Measurements from ENCODE around the gene NPR3.

The NPR3 gene, protein sequence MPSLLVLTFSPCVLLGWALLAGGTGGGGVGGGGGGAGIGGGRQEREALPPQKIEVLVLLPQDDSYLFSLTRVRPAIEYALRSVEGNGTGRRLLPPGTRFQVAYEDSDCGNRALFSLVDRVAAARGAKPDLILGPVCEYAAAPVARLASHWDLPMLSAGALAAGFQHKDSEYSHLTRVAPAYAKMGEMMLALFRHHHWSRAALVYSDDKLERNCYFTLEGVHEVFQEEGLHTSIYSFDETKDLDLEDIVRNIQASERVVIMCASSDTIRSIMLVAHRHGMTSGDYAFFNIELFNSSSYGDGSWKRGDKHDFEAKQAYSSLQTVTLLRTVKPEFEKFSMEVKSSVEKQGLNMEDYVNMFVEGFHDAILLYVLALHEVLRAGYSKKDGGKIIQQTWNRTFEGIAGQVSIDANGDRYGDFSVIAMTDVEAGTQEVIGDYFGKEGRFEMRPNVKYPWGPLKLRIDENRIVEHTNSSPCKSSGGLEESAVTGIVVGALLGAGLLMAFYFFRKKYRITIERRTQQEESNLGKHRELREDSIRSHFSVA

DNA sequence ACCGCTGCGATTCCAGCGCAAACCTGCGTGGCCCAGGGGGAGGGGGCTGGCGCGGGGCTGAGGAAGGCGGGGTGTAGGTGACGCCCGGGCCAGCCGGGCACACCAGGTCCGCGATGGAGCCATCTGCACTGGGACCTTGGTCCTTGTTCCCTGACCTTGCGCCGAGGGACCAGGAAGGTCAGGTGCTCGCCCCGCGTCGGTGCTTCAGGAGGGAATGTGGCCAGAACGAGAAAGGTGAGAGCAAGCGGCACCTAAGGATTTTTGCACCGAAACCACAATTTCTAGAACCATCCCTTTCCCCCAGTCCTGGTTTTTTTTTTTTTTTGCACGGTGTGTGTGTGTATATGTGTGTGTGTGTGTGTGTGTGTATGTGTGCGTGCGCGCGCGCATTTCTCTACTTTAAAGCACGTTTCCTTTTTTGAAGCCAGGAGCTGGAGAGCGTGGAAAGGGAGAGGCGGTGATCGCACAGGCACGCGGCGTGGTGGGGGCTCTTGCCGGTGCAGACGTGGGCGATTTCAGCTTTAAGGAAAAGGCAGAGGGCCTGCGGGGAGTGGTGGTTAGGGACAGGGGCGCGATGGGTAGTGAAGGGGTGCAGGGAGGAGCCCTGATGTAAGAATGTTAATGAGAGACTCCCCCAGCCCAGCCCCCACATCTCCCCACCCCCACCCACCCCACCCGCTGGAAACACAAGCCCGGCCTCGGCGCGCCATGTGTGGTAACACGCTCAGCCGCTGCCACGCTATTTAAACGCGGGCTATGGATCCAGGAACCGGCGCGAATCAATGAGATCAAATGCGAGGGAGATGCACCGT, at the start of gene NPR3:
Gene NPR3 (plus strand): TSS at position 772 of the 812 bp plus-strand sequence. CDS start 456 bp downstream, outside the sequence.
- no peak for DNase-seq (ENCODE audit: low read depth in 4 of 4, low spot score in 1 of 4)

DNA sequence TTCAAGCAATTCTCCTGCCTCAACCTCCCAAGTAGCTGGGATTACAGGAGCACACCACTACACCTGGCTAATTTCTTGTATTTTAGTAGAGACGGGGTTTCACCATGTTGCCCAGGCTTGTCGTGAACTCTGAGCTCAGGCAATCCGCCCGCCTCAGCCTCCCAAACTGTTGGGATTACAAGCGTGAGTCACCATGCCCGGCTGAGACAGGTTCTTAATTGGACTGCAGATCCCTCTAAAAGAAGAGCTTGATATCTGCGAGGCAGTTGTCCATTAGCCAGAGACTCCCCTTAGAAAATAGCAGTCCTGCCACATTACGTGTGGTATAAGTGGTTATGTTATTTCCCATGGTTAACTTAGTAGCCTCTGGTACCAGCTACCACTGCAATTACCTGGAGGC, 46.6 kb upstream of the NPR3 start:
- no peak for DNase-seq (ENCODE audit: low read depth in 4 of 4, low spot score in 1 of 4)

DNA sequence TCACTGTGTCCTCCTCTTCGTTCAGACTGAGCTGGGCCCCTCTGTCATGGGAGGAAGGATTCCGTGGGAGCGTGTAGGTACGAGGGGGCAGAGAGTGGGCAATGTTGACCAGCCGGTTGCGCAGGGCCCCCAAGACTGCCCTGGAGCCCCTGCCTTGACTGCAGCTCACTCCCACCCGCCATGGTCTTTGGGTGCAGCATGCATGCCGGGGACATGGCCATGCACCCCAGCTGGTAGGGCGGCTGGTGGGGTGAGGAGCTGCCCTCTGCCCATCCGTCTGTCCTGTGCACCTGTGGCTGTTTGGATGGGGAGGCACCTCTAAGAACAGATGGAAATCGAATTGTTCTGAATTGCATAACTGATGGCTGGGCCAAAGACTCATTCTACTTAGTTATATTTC, 42.6 kb upstream of the NPR3 start:
- DNase-seq (ENCODE audit: low read depth in 4 of 4, low spot score in 1 of 4) = no peak

DNA sequence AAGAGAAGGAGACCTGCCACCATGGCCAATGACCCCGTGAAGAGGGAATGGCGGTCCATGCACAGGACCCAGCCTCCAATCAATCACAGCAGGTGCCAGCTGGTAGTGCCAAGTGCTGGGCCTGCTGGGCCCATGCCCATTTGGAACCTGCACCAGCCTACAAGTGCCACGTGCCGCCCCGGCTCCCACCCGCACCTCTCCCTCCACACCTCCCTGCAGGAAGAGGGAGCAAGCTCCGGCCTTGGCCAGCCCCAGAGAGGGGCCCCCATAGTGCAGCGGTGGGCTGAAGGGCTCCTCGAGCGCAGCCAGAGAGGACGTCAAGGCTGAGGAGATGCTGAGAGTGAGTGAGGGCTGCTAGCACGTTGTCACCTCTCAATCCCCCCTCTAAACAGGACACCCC, 37.8 kb upstream of the NPR3 start:
- no peak for DNase-seq (ENCODE audit: low read depth in 4 of 4, low spot score in 1 of 4)

DNA sequence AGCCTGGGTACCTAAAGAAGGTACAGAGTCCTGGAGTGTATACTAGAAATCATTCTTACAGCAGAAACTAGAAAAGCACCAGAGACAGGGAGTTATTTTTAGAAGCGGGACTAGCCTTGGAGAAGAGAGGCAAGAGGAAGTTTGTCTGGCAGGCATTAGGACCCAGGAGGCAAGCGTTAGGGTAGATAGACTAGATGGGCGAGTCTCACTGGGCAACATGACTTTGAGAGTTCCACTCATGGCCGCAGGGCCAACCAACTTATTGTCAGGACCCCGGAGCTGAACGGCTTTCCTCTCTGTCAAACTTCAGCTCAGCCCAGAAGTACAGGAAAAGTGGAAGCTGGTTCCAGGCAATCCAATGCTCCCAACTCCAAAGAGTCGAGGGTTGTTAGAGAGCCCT, 34.1 kb upstream of the NPR3 start:
- DNase-seq (ENCODE audit: low read depth in 4 of 4, low spot score in 1 of 4) = no peak

DNA sequence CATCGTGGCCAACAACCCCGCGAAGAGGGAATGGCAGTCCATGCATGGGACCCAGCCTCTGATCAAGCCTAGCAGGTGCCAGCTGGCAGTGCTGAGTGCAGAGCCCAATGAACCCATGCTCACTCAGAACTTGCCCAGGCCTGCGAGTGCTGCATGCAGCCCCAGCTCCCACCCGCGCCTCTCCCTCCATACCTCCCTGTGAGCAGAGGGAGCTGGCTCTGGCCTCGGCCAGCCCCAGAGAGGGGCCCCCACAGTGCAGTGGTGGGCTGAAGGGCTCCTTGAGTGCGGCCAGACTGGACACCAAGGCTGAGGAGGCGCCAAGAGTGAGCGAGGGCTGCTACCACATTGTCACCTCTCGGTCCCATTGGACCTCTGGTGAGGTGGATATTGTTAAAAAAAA, 32.6 kb upstream of the NPR3 start:
- DNase-seq (ENCODE audit: low read depth in 4 of 4, low spot score in 1 of 4) = no peak

DNA sequence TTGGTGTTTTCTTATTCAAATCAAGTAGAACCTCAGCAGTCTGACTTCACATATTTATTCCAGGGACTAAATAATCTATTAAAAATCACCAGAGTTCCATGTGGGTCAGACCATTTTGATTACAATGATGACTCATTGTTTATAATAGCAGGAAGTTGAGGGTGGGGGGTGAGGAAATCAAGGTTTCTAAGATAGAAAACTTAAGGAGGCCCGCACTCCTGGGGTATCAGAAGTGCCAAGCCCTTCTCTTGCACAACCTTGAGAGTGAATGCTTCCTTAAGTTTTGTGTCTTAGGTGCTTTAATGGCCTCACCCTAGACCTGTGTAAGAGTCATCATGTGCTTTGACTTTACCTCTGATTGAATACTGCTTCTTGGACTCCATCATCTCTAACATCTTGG, 31.9 kb upstream of the NPR3 start:
- DNase-seq (ENCODE audit: low read depth in 4 of 4, low spot score in 1 of 4) = no peak

DNA sequence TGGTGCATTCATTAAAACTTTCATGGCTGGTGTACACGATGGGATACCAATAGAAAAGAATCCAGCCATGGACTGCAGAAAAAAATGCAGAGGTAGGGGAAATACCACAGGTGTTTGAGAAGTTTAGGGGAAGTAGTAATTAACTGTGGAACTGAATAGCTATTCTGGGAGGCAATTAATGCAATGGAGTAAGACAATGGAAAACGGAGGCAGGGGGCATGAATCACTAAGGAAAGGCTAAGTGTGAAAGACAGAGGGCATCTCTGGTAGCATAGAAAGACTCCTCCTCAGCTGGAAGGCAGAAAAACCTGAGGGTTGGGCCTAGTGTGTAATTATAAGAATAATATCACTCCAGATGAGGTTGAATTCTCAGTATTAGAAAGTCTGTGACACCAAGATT, 30.9 kb upstream of the NPR3 start:
- DNase-seq (ENCODE audit: low read depth in 4 of 4, low spot score in 1 of 4) = no peak

DNA sequence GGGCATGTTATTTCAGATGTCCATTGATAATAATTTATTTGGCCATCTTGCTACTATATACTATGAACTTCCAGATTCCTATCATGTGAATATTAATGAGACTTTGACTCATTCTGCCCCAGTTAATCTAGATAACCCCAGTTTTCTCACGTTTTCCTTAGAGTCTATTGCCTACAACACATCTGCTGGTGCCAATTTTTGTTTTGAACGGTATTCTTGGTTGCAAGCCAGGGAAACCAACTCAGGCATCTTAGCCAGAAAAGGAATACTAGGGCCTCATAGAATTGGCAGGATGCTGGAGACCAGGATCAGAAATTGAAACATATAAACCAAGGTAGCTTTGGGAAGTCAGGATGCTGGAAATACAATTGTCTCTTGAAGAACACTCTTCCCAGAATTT, 28.0 kb upstream of the NPR3 start:
- no peak for DNase-seq (ENCODE audit: low read depth in 4 of 4, low spot score in 1 of 4)

DNA sequence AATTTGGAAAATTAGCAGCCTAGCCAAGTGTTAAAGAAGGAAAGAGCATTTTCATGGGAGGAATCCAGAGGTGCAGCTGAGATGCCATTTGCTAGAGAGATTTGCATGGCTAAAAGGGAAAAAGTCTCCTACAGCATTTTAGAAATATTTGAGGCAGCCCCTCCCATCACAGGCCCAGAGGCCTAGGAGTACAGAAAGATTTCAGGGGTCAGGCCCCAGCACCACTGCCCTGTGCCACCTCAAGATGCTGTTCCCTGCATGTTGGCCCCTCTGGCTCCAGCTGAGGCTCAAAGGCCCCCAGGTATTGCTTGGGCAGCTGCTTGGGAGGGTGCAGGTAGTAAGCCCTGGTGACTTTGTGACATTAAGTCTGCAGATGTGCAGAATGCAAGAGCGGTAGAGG, 26.9 kb upstream of the NPR3 start:
- DNase-seq (ENCODE audit: low read depth in 4 of 4, low spot score in 1 of 4) = no peak

DNA sequence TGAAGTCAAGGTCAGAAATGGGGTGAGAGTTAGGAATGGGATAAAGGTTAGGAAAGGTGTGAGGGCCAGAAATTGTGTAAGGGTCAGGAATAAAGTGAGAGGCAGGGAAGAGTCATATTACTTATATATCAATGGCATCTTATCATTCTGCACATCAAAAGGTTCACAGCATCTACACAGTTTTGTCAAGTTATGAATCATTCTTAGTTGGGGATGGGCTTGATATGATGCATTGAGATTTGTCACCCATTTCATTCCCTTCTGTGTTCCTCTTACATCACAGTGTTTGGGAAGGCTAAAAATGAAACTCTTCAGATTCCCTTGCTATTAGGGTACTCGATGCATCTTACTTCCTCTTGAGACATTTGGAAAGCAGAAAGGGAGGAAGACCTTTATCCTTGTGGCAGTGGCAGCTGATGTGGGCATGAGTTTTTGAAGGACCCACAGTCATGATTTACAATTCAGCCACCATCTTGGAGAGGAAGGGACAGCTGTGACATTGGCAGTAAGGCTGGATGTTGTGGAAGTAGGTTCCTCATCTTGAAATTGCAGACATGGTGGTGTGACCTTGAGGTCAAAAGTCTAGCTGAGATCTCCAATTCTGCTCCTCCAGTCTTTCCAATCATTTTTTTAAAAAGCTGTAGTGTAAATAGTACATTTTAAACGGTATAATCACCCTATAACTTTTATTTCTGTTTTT, 24.2 kb upstream of the NPR3 start:
- DNase-seq (ENCODE audit: low read depth in 4 of 4, low spot score in 1 of 4) = no peak

DNA sequence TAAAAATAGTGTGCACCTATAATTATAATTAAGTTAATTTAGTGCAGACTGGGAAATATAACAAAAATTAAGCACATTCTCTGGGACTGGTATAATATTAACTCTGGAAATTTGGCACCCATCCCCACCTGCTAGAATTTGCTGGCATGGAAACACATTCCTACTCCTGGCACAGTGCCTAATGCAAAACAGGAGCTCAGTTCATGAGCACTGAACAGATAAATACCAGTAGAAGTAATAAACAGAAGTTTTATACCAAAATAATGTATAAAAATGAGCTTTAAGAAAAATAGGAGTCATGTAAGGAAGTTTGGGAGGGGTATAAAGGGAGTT, 23.7 kb upstream of the NPR3 start:
- DNase-seq (ENCODE audit: low read depth in 4 of 4, low spot score in 1 of 4) = no peak

DNA sequence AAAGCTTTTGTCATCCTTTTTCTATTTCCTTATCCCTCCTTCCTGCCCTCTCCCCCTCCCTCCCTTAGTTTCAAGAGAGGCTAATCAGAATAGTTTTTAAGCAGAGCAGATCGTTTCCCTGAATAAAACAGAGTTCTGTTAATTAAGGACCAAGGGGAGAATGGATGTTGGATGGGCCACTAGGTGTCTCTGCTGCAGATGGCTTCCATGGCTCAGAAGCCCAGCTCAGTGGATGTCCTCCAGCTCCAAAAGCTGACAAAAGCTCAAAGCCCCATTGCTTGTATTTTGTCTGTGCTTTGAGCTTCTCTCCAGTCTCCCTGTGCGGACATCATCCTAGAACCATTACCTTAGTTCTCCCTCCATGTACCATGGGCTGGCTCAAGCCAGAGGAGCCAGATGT, 21.0 kb upstream of the NPR3 start:
- no peak for DNase-seq (ENCODE audit: low read depth in 4 of 4, low spot score in 1 of 4)

DNA sequence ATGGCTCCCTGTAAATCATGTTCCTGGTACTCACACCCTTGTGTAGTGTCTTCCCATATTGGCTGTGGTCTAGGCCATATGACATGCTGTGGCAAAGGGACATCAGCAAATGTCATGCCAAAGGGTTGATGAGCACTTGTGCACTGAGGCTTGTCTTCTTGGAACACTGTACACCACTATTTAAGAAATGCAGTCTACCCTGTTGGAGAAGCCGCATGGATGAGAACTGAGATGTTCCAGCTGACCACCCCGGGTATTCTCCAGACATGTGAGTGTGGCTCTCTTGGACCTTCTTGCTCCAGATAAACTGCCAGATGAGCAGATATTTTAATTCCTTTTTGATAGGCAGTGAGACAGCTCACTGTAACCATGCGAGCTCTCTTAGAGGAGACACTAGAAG, 20.5 kb upstream of the NPR3 start:
- no peak for DNase-seq (ENCODE audit: low read depth in 4 of 4, low spot score in 1 of 4)

DNA sequence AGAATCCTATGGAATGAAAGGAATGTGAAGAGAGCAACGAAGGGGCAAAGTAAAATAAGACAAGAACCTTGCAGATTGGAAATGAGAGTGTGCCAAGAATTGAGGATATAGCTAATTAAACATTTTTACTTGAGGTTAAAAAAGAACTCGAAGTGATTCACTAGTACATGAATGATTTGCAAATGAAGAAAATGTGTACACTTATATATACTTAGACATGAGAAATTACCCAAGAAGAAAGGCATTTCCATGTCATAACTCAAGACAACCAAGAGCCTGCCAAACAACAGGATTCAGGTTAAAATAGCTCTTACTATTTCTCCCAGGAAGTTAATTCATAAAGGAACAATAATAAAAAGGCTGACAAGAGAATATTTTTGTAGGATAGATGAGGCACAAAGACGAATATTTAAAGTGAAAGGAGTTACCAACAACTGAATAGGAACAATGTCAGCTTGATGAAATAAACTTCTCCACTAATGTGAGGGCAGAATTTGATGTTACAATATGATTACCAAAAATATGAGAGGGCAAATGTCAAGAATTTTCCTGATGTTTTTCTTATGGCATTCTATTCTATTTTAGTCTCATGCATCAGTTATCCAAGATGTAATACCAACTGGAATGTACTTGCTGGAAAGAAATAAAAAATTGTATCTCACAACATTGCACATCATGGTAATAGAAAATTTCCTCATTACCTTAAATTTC, 18.9 kb upstream of the NPR3 start:
- DNase-seq (ENCODE audit: low read depth in 4 of 4, low spot score in 1 of 4) = no peak

DNA sequence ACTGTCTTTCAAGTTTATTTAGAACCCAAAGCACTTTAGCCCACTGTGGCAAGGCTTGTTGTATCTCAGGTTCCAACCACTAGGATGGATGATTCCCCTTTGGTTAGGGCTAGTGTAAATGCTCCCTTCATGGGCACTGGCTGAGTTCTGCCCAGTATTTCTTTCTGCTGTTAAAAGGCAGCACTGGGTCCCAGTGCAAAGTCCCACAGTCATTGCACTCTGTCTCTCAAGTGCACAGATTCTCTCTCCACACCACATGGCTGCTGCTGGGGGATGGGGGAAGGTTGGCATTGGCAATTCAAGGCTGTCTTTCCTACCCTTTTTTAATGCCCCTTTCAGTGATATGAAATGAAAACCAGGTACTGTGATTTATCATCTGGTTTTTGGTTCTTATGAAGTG, 7.2 kb upstream of the NPR3 start:
- DNase-seq (ENCODE audit: low read depth in 4 of 4, low spot score in 1 of 4) = no peak

DNA sequence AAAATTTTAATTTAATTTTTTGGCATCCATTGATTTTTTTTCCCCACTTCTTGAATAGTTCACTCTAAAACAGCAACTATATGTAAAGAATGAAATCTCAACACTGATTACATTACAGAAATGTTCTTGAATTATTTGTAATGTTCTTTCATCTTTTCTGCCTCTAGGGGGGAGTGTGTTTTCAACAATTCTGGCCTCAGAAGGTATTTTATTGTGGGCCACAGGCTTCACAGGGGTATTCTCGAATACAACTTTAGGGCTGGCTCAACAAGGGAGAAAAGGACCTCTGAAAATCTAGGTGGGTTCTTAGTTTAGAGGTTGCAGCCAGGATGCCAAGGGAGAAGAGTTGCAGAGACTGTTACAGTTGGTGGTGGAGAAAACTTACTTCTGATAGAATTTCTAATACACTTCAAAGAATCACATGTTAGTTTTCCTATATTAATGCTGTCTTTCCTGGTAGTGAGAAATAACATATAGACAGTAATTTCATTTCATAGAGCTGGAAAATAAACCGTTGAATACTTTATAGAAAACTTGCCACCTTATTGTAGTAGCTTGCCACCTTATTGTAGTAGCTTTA, 3.6 kb upstream of the NPR3 start:
- DNase-seq (ENCODE audit: low read depth in 4 of 4, low spot score in 1 of 4) = no peak

DNA sequence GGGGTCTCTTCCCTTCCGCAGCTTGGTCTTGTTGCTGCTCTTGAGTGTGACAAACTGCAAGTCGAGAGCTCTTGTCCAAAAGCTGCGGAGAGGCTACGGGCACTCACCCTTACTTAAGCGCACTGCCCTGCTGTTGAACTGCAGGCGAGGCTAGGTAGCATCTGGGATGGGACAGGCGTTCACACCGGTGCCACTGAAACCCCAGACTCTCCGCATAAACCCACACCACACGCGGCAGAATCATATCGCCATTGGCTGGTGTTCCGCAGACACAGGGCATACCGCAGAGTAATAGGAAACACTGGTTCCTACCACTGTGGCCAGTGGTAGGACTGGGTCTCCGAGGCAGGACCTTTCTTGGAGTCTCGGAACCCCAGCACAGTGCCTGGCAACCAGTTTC, 2.2 kb upstream of the NPR3 start:
- DNase-seq (ENCODE audit: low read depth in 4 of 4, low spot score in 1 of 4) = no peak

DNA sequence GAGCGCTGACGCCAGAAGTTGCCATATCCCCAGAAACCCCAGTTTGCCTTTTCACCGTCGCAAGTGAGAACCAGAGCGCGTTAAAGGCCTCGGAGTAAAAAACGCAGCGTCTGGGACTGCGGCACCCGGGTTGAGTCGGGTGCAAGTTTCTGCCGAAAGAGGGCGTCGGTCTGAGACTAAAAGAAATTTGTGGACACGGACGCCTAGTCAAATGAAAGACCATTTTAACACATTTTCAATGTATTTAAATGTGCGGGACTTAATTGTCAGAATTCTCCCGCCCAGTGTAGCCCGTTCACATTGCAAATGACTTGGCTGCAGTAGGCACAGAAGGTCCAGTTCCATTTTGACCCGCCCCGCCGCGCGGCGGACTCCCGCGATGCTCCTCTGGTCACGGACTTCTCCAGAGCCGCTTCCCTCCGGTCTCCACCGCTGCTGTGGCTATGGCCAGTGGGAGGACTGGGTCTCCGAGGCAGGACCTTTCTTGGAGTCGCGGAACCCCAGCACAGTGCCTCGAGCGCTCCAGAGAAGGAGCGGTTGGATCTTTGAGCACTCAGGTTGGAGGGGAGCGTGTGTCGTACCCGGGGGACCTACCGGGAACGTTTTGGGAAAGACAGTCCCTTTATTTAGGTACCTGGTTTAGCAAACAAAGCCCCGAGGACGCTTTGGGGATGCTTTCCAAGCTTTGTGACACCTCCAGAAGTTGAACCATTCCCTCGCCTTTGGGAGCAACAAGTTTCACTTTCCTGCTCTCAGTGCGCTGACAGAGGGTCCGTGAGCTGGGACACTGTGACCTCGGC, 1.2 kb upstream of the NPR3 start:
- no peak for DNase-seq (ENCODE audit: low read depth in 4 of 4, low spot score in 1 of 4)

DNA sequence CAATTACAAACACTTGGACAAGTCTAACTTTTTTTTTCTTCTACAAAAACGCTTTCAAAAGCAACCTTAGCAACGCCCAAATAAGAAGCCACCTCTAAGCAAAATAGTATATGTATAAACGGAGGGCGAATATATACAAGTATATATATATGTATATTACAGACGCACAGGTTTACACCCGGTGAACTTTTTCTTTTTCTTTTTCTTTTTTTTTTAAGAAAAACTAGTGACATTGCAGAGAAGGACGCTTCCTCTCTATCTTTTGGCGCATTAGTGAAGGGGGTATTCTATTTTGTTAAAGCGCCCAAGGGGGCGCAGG, 200 bp downstream of the NPR3 start:
- no peak for DNase-seq (ENCODE audit: low read depth in 4 of 4, low spot score in 1 of 4)

Data from stimulated activated CD4-positive, alpha-beta T cell treated with anti-CD3 and anti-CD28 coated beads, Interleukin-1b, Interleukin-23, amount 100 ng/mL, for 24 hours (primary cell).